ENCODE results near the gene FOXO6.

FOXO6 gene

GRCh38 chr1:41427122-41427913 lies 66.1 kb downstream of the FOXO6 start:
- ChIA-PET POLR2A (no interaction called here), CTCF (interaction anchor here (1.4 to 1.9 kb wide), 2 partner anchors 10 to 160 kb away, joined by 5 to 6 read pairs; no protein-coding TSS in a partner anchor)
- TF ChIP-seq CTCF (IDR thresholded peaks at IDR 0.05; ENCODE audit: control extremely low read depth, extremely low read depth, low read depth, missing control alignments): no peak
- no peak for DNase-seq (ENCODE audit: extremely low spot score)

DNA sequence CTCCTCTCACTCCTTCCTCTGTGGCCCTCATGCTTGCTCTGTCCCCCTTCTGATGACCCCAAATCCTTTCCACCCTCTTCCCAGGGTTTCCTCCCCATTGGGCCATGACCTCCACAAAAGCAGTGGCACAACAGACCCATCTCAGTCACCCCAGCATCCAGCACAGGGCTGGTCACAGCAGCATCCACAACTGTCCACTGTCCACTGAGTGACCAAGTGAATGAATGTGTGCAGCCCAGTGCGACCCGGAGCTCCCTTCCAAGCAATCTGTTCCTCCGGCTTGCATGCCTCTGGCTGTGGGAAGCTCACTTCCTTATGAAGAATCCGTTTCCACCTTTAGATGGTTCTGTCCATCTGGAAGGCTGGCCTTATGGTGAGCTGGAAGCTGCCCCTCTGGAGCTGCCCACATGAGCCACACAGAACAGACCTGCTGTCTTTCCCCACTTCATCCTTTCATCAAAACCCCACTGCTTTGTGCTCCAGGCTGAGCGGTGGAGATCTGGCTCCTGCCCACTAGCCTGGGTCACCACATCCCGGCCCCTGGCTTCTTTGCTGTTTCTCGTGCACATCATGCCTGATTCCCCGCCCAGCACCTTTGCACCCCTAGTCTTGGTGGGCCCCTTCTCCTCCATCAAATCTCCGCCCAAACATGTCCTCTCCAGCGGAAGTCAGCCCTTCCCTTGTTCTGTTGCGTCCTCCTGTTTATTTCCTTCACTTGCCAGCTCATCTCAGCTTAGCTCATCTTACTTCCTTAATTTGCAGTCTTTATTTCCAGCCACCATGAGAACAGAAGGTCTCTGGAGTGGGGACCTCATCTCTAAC lies 66.9 kb downstream of the FOXO6 start:
- TF ChIP-seq CTCF (IDR thresholded peaks at IDR 0.05; ENCODE audit: control extremely low read depth, extremely low read depth, low read depth, missing control alignments): no peak
- no peak for DNase-seq (ENCODE audit: extremely low spot score)
- ChIA-PET POLR2A (no interaction called here), CTCF (interaction anchor here (1.2 to 1.9 kb wide), 4 partner anchors 10 to 161 kb away, joined by 3 to 6 read pairs (median 4); no protein-coding TSS in a partner anchor)

GRCh38 chr1:41428738-41429640 lies 67.8 kb downstream of the FOXO6 start:
- ChIA-PET POLR2A (no interaction called here), CTCF (interaction anchor here (1.2 to 7.2 kb wide), 4 partner anchors 11 to 162 kb away, joined by 3 to 61 read pairs (median 4); no protein-coding TSS in a partner anchor)
- TF ChIP-seq CTCF (IDR thresholded peaks at IDR 0.05; ENCODE audit: control extremely low read depth, extremely low read depth, low read depth, missing control alignments): no peak
- DNase-seq (ENCODE audit: extremely low spot score): no peak

GRCh38 chr1:41429641-41430035 lies 68.4 kb downstream of the FOXO6 start:
- POLR2A ChIA-PET: no interaction called here
- TF ChIP-seq CTCF (IDR thresholded peaks at IDR 0.05; ENCODE audit: control extremely low read depth, extremely low read depth, low read depth, missing control alignments): no peak
- no peak for DNase-seq (ENCODE audit: extremely low spot score)
- CTCF ChIA-PET: interaction anchor here (1.2 to 7.2 kb wide), 4 partner anchors 12 to 147 kb away, joined by 3 to 61 read pairs (median 4); no protein-coding TSS in a partner anchor

- no peak for TF ChIP-seq CTCF (IDR thresholded peaks at IDR 0.05; ENCODE audit: control extremely low read depth, extremely low read depth, low read depth, missing control alignments)
- POLR2A ChIA-PET: no interaction called here
- no peak for DNase-seq (ENCODE audit: extremely low spot score)
- CTCF ChIA-PET: interaction anchor here (1.3 to 7.2 kb wide), 2 partner anchors 12 to 147 kb away, joined by 5 to 61 read pairs; no protein-coding TSS in a partner anchor
These were observed 68.8 kb downstream of the FOXO6 start for GRCh38 chr1:41430069-41430468.
